Prostate gland (tissue), 2 donors: ENCODE data around the gene NPPA. TPM values are rescaled to one million over a fixed set of nuclear protein-coding genes. Genes with fewer than 3 reads are reported as not detected.

Experiments
- DNase-seq: peaks from one replicate; pipeline ENCODE4 v3.0.0-alpha.2; 2019; ENCODE audit warnings: low spot score
- H3K27ac ChIP-seq, 2 donors: fragments of 200-600 bp; sonication (generic); 2 replicates each; pipeline ENCODE4 v1.5.1; 2017 to 2019
- H3K27me3 ChIP-seq: fragments of 200-600 bp; sonication (generic); replicated peaks from 2 replicates; pipeline ENCODE4 v1.5.1; 2019; ENCODE audit not compliant: insufficient read depth
- H3K36me3 ChIP-seq, 2 donors: fragments of 200-600 bp; sonication (generic); 1 replicate in 1 of 2; 2 replicates in 1 of 2; pipeline versions ENCODE4 v1.5.1 to v1.8.1; 2017 to 2019
- H3K4me1 ChIP-seq: fragments of 200-600 bp; sonication (generic); replicated peaks from 2 replicates; pipeline ENCODE4 v1.5.1; 2019
- H3K4me3 ChIP-seq, 2 donors: fragments of 200-600 bp; sonication (generic); 2 replicates each; pipeline ENCODE4 v1.5.1; 2017 to 2019
- H3K9me3 ChIP-seq: fragments of 200-600 bp; sonication (generic); 2 replicates; pipeline ENCODE4 v1.5.1; 2017
- POLR2A ChIP-seq: fragments of 450-650 bp; IDR thresholded peaks from one replicate; pipeline ENCODE4 v1.6.1; 2016; ENCODE audit warnings: antibody characterized with exemption, mild to moderate bottlenecking
- POLR2AphosphoS5 ChIP-seq: sonication (generic); formaldehyde crosslinking; IDR thresholded peaks from one replicate; pipeline ENCODE4 v1.6.1; 2017; ENCODE audit warnings: antibody characterized with exemption
- WGBS: methylation state at CpG from one replicate; pipeline ENCODE4 v1.1.5; 2018; 5-methylcytosine and 5-hydroxymethylcytosine counted together
- intact Hi-C: fragments of 100-400 bp; cut with DNase I; formaldehyde crosslinking; loops from one replicate; pipeline ENCODE4 v1.14.2; 2022
- total RNA-seq, 2 donors: library from RNA; depleted of rRNA; stranded (reverse); fragments of >200 nt; gene quantifications; one replicate each; pipeline ENCODE4 v1.1.0, GENCODE V29; 2016
- TF ChIP-seq, protein P1 (sequence below), 4 experiments: fragments of 200-600 bp in 2 of 4; fragments of 450-650 bp in 2 of 4; sonication (generic) in 2 of 4; IDR thresholded peaks; 1 replicate in 3 of 4; 2 replicates in 1 of 4; pipeline ENCODE4 v1.5.1; 2016 to 2019; ENCODE audit warnings: antibody characterized with exemption in 4 of 4, mild to moderate bottlenecking in 2 of 4, moderate library complexity in 2 of 4

NPPA gene
- total RNA-seq, 2 donors from 2014 or later: 1.3 TPM; not detected in 1

DNA sequence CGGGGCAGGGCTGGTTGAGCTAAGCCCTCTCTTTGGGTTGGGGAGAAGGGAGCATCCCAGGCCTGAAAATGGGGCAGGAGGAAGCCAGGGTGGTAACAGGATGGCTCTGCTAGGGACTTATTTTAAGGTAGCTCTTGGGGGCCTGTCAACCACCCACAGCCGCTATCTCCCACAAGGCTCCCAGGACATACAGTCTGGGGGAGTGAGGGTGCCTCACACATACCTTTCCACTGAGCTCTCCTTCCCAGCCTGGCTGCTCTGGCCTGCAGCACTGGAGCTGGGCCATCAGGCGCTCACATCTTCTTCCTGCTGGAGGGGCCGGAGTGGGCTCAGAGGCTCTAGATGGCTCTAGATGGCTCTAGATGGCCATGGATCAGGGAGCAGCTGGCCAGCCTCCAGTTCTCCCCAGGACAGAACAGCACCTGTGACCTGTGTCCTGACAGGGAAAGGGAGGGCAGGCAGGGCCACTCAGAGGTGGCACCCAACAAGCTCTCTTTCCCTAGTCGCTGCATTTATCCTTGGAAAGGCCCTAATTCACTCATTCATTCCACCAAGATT is 22.1 kb upstream of the NPPA start:
- DNase-seq: no peak
- Histone ChIP-seq H3K4me3 (no peak overlapping the region), H3K9me3 (no peaks in the 10 kb centered on the region), H3K4me1 (no peaks in the 10 kb centered on the region), H3K36me3 (no peaks in the 10 kb centered on the region), H3K27me3 (peaks cover 3% of the 10 kb centered on the region), H3K27ac (no peak overlapping the region)
- intact Hi-C loops: no loop called here
- TF ChIP-seq, protein P1, sequence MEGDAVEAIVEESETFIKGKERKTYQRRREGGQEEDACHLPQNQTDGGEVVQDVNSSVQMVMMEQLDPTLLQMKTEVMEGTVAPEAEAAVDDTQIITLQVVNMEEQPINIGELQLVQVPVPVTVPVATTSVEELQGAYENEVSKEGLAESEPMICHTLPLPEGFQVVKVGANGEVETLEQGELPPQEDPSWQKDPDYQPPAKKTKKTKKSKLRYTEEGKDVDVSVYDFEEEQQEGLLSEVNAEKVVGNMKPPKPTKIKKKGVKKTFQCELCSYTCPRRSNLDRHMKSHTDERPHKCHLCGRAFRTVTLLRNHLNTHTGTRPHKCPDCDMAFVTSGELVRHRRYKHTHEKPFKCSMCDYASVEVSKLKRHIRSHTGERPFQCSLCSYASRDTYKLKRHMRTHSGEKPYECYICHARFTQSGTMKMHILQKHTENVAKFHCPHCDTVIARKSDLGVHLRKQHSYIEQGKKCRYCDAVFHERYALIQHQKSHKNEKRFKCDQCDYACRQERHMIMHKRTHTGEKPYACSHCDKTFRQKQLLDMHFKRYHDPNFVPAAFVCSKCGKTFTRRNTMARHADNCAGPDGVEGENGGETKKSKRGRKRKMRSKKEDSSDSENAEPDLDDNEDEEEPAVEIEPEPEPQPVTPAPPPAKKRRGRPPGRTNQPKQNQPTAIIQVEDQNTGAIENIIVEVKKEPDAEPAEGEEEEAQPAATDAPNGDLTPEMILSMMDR (IDR thresholded peaks at IDR 0.05): no peak
- no peak for TF ChIP-seq POLR2A
- TF ChIP-seq POLR2AphosphoS5: no peak
- WGBS: 80% methylated on average over 4 of the region's 5 CpGs

DNA sequence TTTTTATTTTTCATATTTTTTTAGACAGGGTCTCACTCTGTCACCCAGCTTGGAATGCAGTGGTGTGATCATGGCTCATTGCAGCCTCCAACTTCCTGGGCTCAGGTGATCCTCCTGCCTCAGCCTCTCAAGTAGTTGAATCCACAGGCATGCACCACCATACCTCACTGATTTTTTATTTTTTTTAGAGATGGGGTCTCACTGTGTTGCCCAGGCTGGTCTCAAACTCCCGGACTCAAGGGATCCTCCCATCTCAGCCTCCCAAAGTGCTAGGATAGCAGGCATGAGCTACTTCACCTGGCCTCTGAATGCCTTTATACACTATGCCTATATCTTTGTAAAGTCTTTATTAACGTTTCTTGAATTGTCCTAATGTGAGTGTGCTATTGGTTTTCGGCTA is 21.5 kb upstream of the NPPA start:
- Histone ChIP-seq H3K36me3 (no peaks in the 10 kb centered on the region), H3K4me1 (no peaks in the 10 kb centered on the region), H3K4me3 (no peak overlapping the region), H3K9me3 (no peaks in the 10 kb centered on the region), H3K27ac (no peak overlapping the region), H3K27me3 (peaks cover 3% of the 10 kb centered on the region)
- no peak for TF ChIP-seq POLR2AphosphoS5
- TF ChIP-seq, protein P1 (IDR thresholded peaks at IDR 0.05): no peak
- TF ChIP-seq POLR2A: no peak
- intact Hi-C loops: no loop called here
- DNase-seq: no peak
- WGBS: 91% methylated on average over 3 of the region's 3 CpGs

DNA sequence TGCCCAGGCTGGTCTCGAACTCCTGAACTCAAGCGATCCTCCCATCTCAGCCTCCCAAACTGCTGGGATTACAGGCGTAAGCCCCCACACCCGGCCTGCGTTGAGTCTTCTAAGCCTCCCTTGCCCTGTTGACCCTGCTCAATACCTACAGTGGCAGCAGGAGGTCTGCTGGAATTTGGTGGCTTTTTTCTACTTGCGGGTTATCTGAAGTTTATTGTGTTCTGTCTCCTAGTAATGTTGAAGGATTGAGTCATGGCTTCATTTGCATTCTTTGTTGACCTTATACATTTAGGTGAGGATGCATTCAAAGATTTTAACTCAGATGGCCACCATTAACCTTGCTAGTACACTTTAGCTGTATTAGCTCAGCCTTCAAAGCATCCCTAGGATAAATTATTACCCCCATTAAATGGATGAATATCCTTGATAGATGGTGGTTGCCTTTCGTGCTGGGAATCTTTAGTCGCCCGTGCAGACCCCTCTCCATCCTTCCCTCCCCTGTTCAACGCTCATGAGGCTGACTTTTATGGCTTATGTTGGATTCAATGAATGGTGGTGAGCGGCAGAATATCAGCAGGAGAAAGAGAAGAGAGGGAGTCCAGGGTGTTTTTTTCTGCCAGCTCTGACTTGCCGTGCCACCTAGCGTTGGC is 20.9 kb upstream of the NPPA start:
- no peak overlapping the region for H3K4me3 ChIP-seq
- H3K27ac ChIP-seq: no peak overlapping the region
- no peaks in the 10 kb centered on the region for H3K4me1 ChIP-seq
- WGBS: 64% methylated on average over 13 of the region's 13 CpGs
- intact Hi-C loops: no loop called here
- no peak for DNase-seq
- no peak for TF ChIP-seq POLR2AphosphoS5
- peaks cover 3% of the 10 kb centered on the region for H3K27me3 ChIP-seq
- no peaks in the 10 kb centered on the region for H3K36me3 ChIP-seq
- H3K9me3 ChIP-seq: no peaks in the 10 kb centered on the region

DNA sequence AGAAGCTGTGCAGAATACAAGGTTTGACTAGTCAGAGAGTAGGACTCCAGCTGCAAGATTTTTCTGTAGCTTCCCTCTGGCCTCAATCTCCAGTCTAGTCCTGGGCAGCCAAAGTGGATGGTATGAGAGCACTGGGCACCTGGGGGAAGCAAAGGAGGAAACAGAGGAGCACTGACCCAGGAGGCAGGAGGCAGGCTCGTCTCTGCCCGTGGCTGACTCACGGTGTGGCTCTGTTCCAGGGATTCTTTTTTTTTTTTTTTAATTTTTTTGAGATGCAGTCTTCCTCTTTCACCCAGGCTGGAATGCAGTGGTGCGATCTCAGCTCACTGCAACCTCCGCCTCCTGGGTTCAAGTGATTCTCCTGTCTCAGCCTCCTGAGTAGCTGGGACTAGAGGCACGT is 15.3 kb upstream of the NPPA start:
- WGBS: 42% methylated on average over 6 of the region's 6 CpGs
- H3K27ac ChIP-seq: no peak overlapping the region
- H3K27me3 ChIP-seq: peaks cover 17% of the 10 kb centered on the region
- no peaks in the 10 kb centered on the region for H3K4me1 ChIP-seq
- no peaks in the 10 kb centered on the region for H3K36me3 ChIP-seq
- no peaks in the 10 kb centered on the region for H3K9me3 ChIP-seq
- no peak for DNase-seq
- intact Hi-C loops: no loop called here
- TF ChIP-seq, protein P1 (IDR thresholded peaks at IDR 0.05): no peak
- TF ChIP-seq POLR2A (no peak), POLR2AphosphoS5 (no peak)
- H3K4me3 ChIP-seq: no peak overlapping the region

DNA sequence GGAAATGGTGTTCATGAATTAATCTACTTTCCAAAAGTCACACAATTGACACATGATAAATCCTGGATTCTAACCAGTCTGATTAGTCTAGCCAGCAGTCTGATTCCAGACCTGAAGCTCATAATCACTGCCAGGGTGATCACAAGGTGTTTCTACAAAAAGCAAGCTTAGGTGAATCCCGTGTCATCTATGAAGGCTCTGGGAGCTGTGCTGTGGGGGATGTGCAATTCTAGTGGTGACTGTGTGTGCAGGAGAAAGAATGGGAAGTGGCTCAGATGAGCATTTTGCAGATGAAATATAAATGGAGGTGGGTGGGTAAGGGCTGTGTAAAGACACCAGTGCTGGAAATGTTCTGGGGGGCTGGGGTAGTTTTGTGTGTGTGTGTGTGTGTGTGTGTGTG is 13.0 kb upstream of the NPPA start:
- WGBS: 53% methylated on average over 1 of the region's 1 CpG
- intact Hi-C loops: no loop called here
- TF ChIP-seq, protein P1 (IDR thresholded peaks at IDR 0.05): no peak
- TF ChIP-seq POLR2AphosphoS5 (no peak), POLR2A (no peak)

More for the DNA sequence above, 13.0 kb upstream of the NPPA start:
- DNase-seq: no peak
- no peaks in the 10 kb centered on the region for H3K4me1 ChIP-seq
- peaks cover 17% of the 10 kb centered on the region for H3K27me3 ChIP-seq
- no peak overlapping the region for H3K4me3 ChIP-seq
- H3K36me3 ChIP-seq: no peaks in the 10 kb centered on the region
- H3K9me3 ChIP-seq: no peaks in the 10 kb centered on the region
- no peak overlapping the region for H3K27ac ChIP-seq
